Immature natural killer cell (primary cell): ENCODE results near the gene ENHO. TPM values are rescaled to one million over a fixed set of nuclear protein-coding genes. Genes with fewer than 3 reads are reported as not detected.
"Not testable (repeated sequence)": the region's sequence is repeated elsewhere in the genome, so short reads cannot be mapped to it uniquely, and the experiment has no call there.

Experiments used
- DNase-seq, 3 donors: peaks; one replicate each; pipeline ENCODE4 v3.0.0; 2022; ENCODE audit warnings: mixed read lengths in 1 of 3
- H3K27ac Mint-ChIP-seq, 6 donors: one replicate each; pipeline ENCODE4 v1.8.0; 2020; ENCODE audit warnings: mixed read lengths in 6 of 6, mild to moderate bottlenecking in 5 of 6, inconsistent platforms in 4 of 6, moderate library complexity in 3 of 6
- H3K27me3 Mint-ChIP-seq, 3 donors: one replicate each; pipeline ENCODE4 v1.8.0; 2020 to 2021; ENCODE audit warnings: low read depth in 3 of 3, mild to moderate bottlenecking in 3 of 3, mixed read lengths in 3 of 3, moderate library complexity in 3 of 3, inconsistent platforms in 1 of 3
- H3K36me3 Mint-ChIP-seq, 3 donors: one replicate each; pipeline ENCODE4 v1.8.0; 2020; ENCODE audit warnings: mixed read lengths in 3 of 3, inconsistent platforms in 2 of 3, mild to moderate bottlenecking in 2 of 3
- H3K4me1 Mint-ChIP-seq, 2 donors: one replicate each; pipeline ENCODE4 v1.8.0; 2020; ENCODE audit warnings: inconsistent platforms in 2 of 2, mild to moderate bottlenecking in 2 of 2, mixed read lengths in 2 of 2, moderate library complexity in 1 of 2
- H3K4me3 Mint-ChIP-seq, 5 donors: one replicate each; pipeline ENCODE4 v1.8.0; 2020; ENCODE audit warnings: mild to moderate bottlenecking in 5 of 5, mixed read lengths in 5 of 5, inconsistent platforms in 3 of 5, moderate library complexity in 3 of 5
- H3K9me3 Mint-ChIP-seq, 6 donors: one replicate each; pipeline ENCODE4 v1.8.0; 2020; ENCODE audit warnings: mild to moderate bottlenecking in 6 of 6, mixed read lengths in 6 of 6, inconsistent platforms in 4 of 6, moderate library complexity in 3 of 6
- polyA plus RNA-seq, 3 donors: library from polyadenylated mRNA; unstranded; fragments of 300-500 nt; fragmentation: Illumina TruSeq; gene quantifications; one replicate each; pipeline ENCODE4 v1.2.3, GENCODE V29; 2021

The ENHO gene
- polyA plus RNA-seq, 3 donors from 2014 or later: 1.00 to 11.3 (median 9.2) TPM

DNA sequence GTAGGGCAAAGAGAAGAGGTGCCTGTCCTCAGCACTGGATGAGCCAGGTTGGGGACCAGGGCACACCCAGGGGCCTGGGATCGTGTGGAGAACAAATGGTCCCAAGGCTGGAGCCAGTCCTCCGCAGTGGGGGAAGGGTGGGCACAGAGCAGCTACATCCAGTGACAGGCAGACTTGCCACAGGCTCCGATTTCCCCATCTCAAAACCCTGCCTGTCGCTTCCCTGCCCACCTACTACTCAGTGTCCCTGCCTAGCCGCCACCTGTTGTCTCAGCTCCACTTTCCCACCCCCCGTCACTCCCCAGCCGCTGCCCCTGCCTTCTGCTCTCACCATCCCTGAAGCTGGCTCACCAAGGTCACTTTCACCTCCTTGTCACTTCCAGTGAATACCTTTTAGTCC lies 13.9 kb upstream of the ENHO start:
- no peak overlapping the region for H3K27ac Mint-ChIP-seq
- peaks cover 8 to 20% (median 11%) of the 10 kb centered on the region in 3 donors for H3K27me3 Mint-ChIP-seq
- no peak for DNase-seq
- no peak overlapping the region for H3K4me3 Mint-ChIP-seq
- peaks cover 0 to 3% (median 0%) of the 10 kb centered on the region in 3 donors for H3K36me3 Mint-ChIP-seq
- H3K9me3 Mint-ChIP-seq: no peaks in the 10 kb centered on the region
- no peaks in the 10 kb centered on the region for H3K4me1 Mint-ChIP-seq

DNA sequence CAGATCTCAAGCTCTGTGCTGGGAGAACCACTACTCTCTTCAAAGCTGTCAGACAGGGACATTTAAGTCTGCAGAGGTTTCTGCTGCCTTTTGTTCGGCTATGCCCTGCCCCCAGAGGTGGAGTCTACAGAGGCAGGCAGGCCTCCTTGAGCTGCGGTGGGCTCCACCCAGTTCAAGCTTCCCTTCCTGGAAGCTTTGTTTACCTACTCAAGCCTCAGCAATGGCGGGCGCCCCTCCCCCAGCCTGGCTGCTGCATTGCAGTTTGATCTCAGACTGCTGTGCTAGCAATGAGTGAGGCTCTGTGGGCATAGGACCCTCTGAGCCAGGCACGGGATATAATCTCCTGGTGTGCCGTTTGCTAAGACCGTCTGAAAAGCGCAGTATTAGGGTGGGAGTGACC lies 9.3 kb upstream of the ENHO start:
- peaks cover 5 to 18% (median 16%) of the 10 kb centered on the region in 3 donors for H3K27me3 Mint-ChIP-seq
- not testable (repeated sequence) for DNase-seq, H3K9me3 Mint-ChIP-seq

DNA sequence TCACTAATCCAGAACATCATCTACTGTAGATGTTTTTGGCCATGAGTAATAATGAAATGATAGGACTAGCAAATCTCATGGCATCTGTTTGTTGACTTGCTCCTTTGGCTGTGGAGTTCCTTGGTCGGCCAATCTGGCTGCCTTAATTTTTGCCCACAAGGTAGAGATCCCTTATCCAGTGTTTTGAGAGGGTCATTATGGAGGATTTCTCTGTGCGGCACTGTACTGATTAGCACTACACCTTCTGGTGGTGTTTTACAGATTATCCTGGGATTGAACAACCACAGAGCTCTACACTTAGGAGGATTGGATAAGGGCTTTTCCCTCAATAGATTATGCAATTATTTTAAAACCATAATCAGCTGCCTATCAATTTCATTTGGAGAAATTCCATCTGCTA lies 3.2 kb upstream of the ENHO start:
- peaks cover 9 to 14% of the 10 kb centered on the region in 2 donors for H3K4me1 Mint-ChIP-seq
- H3K27me3 Mint-ChIP-seq: peaks cover 6 to 15% (median 8%) of the 10 kb centered on the region in 3 donors
- H3K27ac Mint-ChIP-seq: no peak overlapping the region
- H3K36me3 Mint-ChIP-seq: no peaks in the 10 kb centered on the region
- DNase-seq: no peak
- no peaks in the 10 kb centered on the region for H3K9me3 Mint-ChIP-seq
- no peak overlapping the region for H3K4me3 Mint-ChIP-seq

More for the DNA sequence above, 9.3 kb upstream of the ENHO start:
- H3K36me3 Mint-ChIP-seq, H3K27ac Mint-ChIP-seq, H3K4me1 Mint-ChIP-seq, H3K4me3 Mint-ChIP-seq: not testable (repeated sequence)

DNA sequence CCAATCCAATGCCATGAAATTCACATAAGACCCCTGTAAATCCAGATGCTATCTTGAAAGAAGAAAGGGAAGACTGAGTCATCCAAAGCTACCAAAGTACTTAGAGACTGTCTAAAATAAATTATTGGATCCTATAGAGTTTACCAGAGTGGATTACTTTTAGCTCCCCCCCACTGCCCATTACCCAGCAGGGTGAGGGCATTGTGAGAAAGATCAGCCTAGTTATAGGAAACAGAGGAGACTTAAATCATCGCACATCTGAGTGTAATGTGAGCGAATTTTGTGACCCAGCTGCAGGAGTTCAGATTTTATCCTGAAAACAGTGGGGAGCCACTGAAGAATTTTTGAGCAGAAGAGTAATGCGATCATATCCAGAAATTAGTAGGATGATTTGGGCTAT lies 1.6 kb upstream of the ENHO start:
- Mint-ChIP-seq H3K4me1 (peaks cover 9 to 14% of the 10 kb centered on the region in 2 donors), H3K27me3 (peaks cover 6 to 15% (median 8%) of the 10 kb centered on the region in 3 donors), H3K36me3 (no peaks in the 10 kb centered on the region), H3K9me3 (no peaks in the 10 kb centered on the region), H3K4me3 (peak overlapping the region in 2 of 5 donors; percentile 65 to 73), H3K27ac (no peak overlapping the region)
- no peak for DNase-seq

- peak overlapping the region; percentile 12 to 74 (median 26) for H3K27ac Mint-ChIP-seq
- H3K4me1 Mint-ChIP-seq: peaks cover 9 to 14% of the 10 kb centered on the region in 2 donors
- no peaks in the 10 kb centered on the region for H3K36me3 Mint-ChIP-seq
- peak; percentile 6 to 12 (median 11) for DNase-seq
- H3K4me3 Mint-ChIP-seq: peak overlapping the region; percentile 74 to 83 (median 81)
- no peaks in the 10 kb centered on the region for H3K9me3 Mint-ChIP-seq
- peaks cover 6 to 15% (median 8%) of the 10 kb centered on the region in 3 donors for H3K27me3 Mint-ChIP-seq
Observed at GRCh38 chr9:34522091-34522887, 501 bp downstream of the ENHO start.

- Mint-ChIP-seq H3K36me3 (no peaks in the 10 kb centered on the region), H3K27me3 (peaks cover 6 to 13% (median 8%) of the 10 kb centered on the region in 3 donors), H3K9me3 (no peaks in the 10 kb centered on the region), H3K4me3 (peak overlapping the region in 3 of 5 donors; percentile 39 to 70 (median 46)), H3K27ac (no peak overlapping the region), H3K4me1 (peaks cover 9 to 14% of the 10 kb centered on the region in 2 donors)
- no peak for DNase-seq
Observed at GRCh38 chr9:34521406-34522045, 1.3 kb downstream of the ENHO start.

GRCh38 chr9:34520505-34521385 lies 2.0 kb downstream of the ENHO start:
- no peaks in the 10 kb centered on the region for H3K9me3 Mint-ChIP-seq
- no peak for DNase-seq
- peaks cover 9 to 14% of the 10 kb centered on the region in 2 donors for H3K4me1 Mint-ChIP-seq
- H3K4me3 Mint-ChIP-seq: peak overlapping the region in 2 of 5 donors; percentile 18 to 70
- H3K27me3 Mint-ChIP-seq: peaks cover 7 to 13% (median 9%) of the 10 kb centered on the region in 3 donors
- no peaks in the 10 kb centered on the region for H3K36me3 Mint-ChIP-seq
- H3K27ac Mint-ChIP-seq: no peak overlapping the region

DNA sequence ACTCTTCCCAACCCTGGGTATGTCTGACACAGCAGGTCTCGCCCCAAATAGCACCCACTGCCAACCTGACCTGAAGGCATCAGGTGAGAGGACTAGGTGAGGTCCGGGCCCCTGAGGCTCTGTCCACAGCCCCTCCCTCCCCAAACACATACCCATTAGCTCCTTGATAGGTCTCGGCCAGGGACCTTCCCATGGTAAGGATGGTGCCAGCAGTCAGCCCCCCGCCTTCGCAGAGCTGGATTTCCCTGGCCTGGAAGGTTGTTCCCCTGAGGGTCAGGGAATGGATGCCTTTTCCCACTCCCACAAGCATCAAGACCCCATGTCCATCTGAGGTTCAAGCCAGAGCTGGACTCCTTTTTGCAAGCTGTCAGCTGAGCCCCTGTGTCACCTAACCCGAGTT lies 2.7 kb downstream of the ENHO start:
- Mint-ChIP-seq H3K27me3 (peaks cover 3 to 9% (median 9%) of the 10 kb centered on the region in 3 donors), H3K4me1 (peaks cover 9 to 14% of the 10 kb centered on the region in 2 donors), H3K36me3 (no peaks in the 10 kb centered on the region), H3K4me3 (no peak overlapping the region), H3K9me3 (no peaks in the 10 kb centered on the region), H3K27ac (no peak overlapping the region)
- DNase-seq: no peak

DNA sequence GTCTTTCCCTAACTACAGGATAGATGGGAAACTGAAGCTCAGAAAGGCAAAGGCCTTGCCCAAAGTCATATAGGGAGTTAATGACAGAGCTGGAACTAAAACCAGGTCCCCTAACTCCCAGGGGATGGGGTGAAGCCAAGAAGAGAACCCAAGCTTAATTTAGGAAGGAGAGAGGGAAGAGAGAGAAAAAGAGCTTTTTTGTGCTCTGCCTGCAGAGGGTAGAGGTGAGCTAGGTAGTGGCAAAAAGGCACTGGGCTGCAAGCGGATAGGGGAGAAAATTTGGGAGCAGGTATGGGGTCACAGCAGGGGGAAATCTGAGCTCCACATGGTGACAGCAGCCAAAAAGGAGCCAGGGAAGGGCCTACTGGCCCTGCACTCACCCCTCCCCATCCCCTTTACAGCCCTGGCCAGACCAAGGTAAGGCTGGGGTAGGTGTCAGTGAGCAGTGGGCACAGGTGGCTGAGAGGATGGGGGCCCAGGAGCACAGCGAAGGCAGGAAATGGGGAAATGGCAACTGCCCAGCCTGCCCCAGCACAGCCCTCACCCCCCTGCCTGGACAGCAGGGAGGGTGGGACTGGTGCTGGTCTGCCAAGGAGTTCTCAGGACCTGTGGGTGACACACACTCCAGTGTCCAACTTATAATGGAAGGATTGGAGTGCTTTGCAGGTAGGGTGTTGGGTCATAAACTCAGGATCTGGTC lies 3.3 kb downstream of the ENHO start:
- no peaks in the 10 kb centered on the region for H3K36me3 Mint-ChIP-seq
- H3K27ac Mint-ChIP-seq: no peak overlapping the region
- H3K27me3 Mint-ChIP-seq: peaks cover 3 to 9% (median 6%) of the 10 kb centered on the region in 3 donors
- no peak overlapping the region for H3K4me3 Mint-ChIP-seq
- no peaks in the 10 kb centered on the region for H3K9me3 Mint-ChIP-seq
- H3K4me1 Mint-ChIP-seq: peaks cover 9 to 14% of the 10 kb centered on the region in 2 donors
- DNase-seq: no peak

DNA sequence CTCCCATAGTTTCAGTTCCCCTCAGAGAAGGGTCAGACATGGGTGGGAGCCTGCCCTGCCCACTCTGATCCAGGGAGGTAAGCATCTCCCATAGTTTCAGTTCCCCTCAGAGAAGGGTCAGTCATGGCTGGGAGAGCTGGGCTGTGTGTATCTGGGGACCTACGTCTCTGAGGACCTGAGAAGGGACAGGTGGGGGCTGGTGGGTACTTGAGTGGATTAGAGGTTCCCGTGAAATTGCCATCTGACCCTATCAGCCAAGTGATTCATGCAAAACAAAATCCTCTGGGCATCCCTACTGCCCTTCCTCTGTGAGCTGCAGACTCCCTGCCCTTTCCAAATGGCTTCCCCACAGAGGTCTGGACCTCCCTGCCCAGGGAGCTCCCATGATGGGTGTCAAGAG lies 3.9 kb downstream of the ENHO start:
- Mint-ChIP-seq H3K27ac (no peak overlapping the region), H3K9me3 (no peaks in the 10 kb centered on the region), H3K4me1 (peaks cover 8 to 13% of the 10 kb centered on the region in 2 donors), H3K4me3 (no peak overlapping the region), H3K27me3 (peaks cover 3 to 7% (median 6%) of the 10 kb centered on the region in 3 donors), H3K36me3 (no peaks in the 10 kb centered on the region)
- no peak for DNase-seq

DNA sequence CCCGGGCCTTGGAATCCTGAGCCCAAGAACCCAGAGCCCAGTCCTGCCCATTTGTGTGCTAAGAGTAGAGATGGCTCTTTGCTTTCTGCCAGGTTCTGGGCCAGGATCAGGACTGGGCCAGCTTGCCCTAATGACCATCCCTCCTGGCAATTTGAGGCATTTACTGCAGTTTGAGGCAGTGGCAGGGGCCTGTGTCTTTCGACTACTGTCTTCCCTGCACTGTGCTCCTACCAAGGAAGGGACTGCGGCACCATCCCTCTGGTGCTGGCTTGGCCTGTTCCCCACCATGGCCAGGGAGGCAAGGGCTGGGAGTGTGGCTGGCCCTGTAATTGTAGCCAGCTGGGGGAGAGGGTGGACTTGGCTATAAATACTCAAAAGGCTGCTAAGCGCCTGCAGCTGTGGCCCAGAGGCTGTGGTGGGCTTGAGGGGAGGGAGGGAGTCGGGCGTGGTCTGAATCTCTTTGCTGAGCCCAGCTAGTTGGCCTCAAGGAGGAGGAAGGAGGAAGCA lies 4.6 kb downstream of the ENHO start:
- Mint-ChIP-seq H3K27me3 (peaks cover 5 to 7% (median 6%) of the 10 kb centered on the region in 3 donors), H3K4me3 (no peak overlapping the region), H3K9me3 (no peaks in the 10 kb centered on the region), H3K27ac (no peak overlapping the region), H3K4me1 (peaks cover 4 to 7% of the 10 kb centered on the region in 2 donors), H3K36me3 (no peaks in the 10 kb centered on the region)
- no peak for DNase-seq

- H3K4me3 Mint-ChIP-seq: no peak overlapping the region
- no peaks in the 10 kb centered on the region for H3K9me3 Mint-ChIP-seq
- H3K27me3 Mint-ChIP-seq: peaks cover 3 to 7% (median 3%) of the 10 kb centered on the region in 3 donors
- H3K27ac Mint-ChIP-seq: no peak overlapping the region
- H3K36me3 Mint-ChIP-seq: no peaks in the 10 kb centered on the region
- DNase-seq: no peak
- H3K4me1 Mint-ChIP-seq: peaks cover under 1% of the 10 kb centered on the region in 2 donors
Observed at GRCh38 chr9:34517185-34517584, 5.6 kb downstream of the ENHO start.

DNA sequence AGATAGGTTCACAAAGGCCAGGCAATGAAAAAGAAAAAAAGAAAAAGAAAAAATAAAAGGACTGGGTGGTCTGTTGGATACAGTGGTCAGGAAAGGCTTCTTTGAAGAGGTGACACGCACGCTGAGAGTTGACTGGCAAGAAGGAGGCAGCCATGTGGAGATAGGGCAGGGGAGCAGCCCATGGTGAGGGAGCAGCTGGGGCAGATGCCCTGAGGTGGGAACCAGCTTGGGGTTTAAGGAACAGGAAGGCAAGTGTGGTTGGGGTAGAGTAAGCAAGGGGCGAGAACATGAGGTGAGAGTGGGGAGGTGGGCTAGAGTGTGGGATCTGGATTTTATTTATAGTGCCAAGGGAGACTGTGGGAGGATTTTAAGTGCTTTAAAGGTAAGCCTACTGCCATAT lies 6.8 kb downstream of the ENHO start:
- no peaks in the 10 kb centered on the region for H3K9me3 Mint-ChIP-seq
- peaks cover 1 to 6% (median 3%) of the 10 kb centered on the region in 3 donors for H3K27me3 Mint-ChIP-seq
- H3K4me1 Mint-ChIP-seq: no peaks in the 10 kb centered on the region
- H3K4me3 Mint-ChIP-seq: no peak overlapping the region
- no peaks in the 10 kb centered on the region for H3K36me3 Mint-ChIP-seq
- H3K27ac Mint-ChIP-seq: no peak overlapping the region
- DNase-seq: no peak
